Mesenteric fat pad (tissue), 1 donor: ENCODE results near the gene QRICH1. TPM values are rescaled to one million over a fixed set of nuclear protein-coding genes. Genes with fewer than 3 reads are reported as not detected.

Experiments used
- DNase-seq: peaks from one replicate; pipeline ENCODE4 v3.0.0-alpha.2; 2020; ENCODE audit warnings: low spot score
- total RNA-seq: library from RNA; stranded (reverse); fragmentation: NEBNext Ultra II Directional; extraction: Animal tissue kit (Norgen Biotek cat#: 25700); gene quantifications from one replicate; pipeline ENCODE4 v1.2.1, GENCODE V29; 2021
- donor health status: DM: yes; HTN: yes; CAD: no.

QRICH1 gene
- total RNA-seq, 1 donor from 2014 or later: 96.9 TPM

DNA sequence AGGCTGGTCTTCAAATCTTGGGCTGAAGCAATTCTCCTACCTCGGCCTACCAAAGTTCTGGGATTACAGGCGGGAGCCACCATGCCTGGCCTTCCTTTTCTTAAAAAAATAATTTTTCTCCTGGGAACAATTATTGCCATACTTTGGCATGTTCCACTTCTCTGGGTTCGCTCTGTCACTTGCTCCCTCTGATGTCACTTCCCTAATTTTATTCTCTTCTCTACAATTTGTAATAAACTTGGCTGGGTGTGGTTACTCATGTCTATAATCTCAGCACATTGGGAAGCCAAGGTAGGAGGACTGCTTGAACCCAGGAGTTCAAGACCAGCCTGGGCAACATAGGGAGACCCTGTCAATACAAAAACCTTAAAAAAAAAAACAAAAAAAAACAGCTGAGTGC, 58.6 kb downstream of the QRICH1 start:
- no peak for DNase-seq

DNA sequence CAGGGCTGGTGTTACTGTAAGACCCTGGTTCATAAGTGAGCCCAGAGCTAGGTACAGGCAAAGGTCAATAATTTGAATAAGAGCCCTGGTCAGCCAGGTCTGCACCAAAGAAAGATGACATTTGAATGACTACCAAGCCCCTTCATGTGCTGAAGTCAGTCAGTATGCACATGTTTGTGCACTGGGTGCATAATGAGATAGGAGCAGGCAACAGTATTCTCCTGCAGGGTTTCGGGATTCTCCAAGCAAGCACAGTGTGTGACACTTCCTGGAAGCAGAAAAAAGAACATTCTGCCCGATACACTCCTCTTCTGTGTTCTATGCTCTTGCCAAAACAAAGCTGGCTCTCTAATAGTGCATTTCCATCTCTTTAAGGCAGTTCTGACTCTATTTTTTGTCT, 59.2 kb downstream of the QRICH1 start:
- no peak for DNase-seq

DNA sequence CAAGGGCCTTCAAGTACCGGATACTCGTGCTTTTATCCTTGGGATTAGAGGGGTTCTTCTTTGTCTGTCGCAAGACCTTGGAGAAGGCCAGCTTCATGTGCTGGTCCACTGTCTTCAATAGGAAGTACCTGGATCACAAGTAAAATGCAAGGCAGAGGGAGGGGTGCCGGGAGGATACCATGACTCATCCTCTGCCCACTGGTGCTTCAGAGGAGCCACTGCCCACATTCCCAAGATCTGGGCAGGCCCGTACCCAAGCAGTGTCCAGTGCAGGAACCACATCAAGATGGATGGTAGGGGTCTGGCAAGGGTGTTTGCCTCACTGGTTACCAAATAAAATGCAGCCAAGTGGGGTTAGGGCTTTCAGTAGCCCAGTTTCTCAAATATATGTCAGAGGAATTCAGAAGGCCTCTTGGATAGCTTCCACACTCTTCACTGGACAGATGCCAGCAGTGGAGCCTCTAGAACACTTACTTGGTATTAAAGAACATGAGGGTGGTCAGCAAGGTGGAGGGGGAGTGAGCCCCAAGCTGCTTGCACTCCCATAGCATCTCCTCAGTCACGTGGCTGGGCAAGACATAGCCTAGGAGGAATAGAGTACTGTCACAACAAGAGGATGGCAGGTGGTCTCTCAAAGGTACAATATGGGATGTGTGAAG, 61.1 kb downstream of the QRICH1 start:
- DNase-seq: no peak

DNA sequence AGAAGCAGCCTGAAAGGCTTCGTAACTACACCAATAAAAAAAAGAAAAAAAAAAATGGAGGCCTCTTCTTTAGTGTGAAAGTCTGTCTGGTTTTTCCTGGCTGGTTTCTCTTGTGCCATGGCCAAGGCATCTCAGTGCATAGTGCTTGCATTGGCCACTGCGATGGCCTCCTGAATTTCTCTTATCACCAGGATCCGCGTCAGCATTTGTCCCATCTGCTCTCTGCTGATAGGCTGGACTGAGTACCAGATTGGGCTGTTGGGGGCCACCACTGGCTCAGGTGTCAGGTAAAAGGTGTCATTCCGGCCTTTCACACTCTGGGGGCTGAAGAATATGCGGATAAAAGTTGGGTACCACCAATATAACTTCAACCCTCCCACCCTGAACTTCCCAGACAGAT, 63.5 kb downstream of the QRICH1 start:
- DNase-seq: no peak

DNA sequence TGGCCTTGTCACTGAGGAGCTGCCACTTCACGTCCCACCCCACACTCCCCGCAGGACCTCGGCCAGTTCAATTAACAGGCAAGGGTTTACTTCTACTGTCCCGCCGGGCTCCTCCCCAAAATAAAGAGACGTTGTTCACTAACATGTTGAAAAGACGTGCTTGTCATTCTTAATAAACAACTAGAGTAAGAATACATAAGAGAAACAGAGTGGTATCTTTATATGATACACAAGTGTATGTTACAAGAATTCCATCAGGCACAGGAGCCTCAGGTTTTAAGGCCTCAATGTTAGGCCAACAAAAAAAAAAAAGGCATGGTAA, 64.3 kb downstream of the QRICH1 start:
- DNase-seq: no peak

DNA sequence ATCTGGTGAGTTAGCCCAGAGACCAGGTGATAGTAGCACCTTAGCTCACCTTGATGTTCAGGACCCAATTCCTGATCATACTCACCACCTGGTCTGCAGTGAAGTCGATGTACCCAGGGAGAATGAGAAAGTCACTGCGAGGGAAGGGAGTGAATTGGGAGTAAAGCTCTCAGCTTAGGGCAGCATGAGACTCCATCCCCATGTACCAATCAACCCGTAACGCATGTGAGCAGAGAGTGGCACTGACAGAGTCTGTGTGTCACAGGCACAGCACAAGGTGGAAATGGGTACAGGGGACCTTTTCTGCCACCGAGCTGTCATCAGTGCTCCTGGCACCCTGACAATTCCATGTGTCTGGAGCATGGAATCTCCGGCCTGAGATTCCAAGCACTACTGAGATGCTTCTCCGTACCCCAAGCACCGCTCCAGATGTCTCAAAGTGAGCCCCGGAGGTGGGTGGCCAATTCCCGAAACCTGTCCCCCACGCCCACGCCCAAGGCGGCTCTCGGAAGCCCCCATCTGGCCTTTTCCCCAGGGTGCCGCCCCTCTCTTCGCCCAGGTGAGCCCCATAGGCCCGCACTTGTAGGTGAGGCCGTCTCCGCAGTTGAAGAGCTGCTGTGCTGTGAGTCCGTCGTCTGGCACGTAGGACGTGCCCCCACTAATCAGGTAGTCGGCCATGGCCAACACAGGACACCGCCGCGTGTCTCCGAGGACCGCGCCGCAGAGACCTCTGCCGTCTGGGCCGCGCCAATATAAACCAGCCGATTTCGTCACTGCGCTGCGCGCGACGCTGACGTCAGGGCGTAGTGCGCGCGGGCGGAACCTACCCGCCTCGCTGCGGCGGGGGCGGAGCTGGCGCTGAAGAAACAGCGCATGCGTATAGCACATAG, 65.0 kb downstream of the QRICH1 start, which contains the start of gene IMPDH2:
IMPDH2 (minus strand) TSS at position 726 of the 890 bp plus-strand sequence; CDS start at position 678, 48 bp downstream.
- DNase-seq: peak; percentile 99

DNA sequence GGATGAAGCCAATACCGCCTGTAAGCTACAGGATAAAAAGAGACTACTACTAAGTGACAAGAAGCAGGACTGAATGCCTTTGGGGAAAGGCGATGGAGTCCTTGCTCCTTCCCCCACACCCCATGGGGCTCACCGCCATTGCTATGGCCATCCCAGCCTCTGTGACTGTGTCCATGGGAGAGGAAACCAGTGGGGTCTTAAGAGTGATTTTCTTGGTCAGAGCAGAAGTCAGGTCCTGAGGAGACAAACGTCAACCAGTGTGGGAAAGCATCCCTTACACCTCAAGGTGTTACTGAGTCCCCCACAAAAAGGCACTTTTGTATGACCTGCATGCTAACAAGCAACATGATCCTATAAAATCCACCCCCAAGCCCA, 65.6 kb downstream of the QRICH1 start:
- no peak for DNase-seq

DNA sequence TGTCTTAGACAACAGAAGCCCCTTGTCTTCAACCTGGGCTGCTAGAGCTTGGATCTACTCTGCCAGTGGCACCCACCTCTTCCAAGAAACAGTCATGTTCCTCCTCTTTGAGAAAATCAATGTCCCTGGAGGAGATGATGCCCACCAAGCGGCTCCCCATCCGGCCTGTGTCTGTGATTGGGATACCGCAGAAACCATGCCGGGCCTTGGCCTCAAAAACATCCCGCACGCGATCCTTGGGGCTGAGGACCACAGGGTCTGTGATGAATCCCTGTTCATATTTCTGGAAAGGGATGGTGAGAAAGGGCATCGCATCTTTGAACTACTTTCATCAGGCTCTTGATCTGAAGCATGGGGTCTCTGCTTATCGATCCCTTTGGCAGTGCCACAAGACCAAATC, 66.2 kb downstream of the QRICH1 start:
- DNase-seq: no peak

DNA sequence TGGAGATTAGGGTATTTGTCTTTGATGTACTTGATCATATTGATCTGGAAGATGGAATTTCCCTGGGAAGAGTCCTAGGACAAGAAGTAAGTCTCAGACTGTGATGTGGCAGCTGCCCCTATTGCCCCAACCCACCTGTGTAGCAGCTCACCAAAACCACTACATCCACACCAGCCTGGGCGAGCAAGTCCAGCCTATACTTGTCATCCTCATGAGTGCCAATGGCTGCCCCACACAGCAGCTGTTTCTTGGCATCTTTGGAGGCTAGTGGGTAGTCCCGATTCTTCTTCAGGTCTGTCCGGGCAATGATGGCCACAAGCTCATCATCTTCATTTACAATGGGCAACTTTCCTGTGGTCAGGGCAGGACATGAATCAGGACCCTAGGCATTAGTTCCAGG, 67.3 kb downstream of the QRICH1 start:
- no peak for DNase-seq

DNA sequence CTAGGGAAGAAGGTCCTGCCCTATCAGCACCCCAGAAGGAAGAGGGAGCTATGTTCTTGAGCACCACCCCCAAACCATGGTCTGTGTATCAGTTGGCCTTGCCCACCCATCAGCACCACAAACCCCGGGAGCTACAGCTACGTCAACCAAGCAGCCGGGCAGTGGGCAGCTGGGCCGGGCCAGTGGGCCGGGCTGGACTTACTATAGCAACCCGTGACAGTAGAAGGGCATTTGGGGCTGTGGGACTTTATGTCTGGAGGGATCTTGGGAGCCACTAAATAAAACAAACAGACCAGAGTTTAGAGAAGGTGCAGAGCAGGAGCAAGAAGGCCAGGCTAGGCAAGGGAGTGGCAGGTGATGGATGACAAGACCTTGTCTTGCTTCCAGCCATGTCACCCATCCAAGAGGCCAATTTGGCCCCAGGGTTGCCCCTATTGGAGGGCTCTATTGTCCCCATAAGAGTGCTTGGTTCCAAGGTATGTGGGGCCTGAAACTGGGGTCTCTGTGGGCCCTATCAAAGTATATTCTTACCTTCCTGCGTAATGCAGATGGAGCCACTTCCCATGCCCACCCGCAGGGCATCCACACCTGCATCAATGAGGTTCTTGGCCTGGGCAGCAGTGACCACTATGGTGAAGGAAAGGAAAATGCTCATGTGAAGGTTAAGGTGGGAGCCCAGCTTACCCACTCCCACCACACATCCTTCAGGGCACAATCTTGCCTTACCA, 67.9 kb downstream of the QRICH1 start:
- no peak for DNase-seq

DNA sequence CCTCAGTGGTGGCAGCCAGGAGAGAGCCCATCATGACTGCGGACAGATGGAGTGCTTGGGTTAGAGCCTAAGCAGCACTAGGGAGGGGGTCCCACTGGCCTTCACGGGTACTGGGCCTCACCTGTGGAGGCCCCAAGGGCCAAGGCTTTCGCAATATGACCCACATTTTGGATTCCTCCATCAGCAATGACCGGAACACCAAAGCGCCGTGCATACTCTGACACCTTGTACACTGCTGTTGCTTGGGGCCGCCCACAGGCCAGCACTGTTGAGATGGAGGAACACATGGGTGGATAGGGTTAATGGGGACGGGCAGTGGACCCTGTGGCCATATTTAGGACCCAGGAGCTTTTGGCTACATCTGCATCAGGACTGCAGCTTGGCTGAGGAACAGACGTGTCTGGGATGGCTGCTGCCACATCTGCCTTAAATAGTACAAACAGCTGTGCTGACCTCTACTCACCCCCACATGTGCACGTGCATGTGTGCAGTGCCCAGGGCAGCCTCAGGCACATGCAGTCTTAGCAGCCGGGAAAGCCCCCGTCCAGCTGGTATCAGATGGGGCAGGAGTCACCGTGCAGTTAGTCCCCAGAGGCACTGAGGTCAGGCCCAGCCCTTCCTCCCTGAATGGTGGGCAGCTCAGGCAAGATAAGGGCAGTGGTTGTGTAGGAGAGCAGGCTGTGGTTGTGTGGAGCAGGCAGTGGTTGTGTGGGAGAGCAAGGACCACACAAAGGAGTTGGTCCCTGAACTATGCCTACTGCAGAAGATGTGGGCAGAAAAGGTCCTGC, 68.7 kb downstream of the QRICH1 start:
- DNase-seq: no peak

DNA sequence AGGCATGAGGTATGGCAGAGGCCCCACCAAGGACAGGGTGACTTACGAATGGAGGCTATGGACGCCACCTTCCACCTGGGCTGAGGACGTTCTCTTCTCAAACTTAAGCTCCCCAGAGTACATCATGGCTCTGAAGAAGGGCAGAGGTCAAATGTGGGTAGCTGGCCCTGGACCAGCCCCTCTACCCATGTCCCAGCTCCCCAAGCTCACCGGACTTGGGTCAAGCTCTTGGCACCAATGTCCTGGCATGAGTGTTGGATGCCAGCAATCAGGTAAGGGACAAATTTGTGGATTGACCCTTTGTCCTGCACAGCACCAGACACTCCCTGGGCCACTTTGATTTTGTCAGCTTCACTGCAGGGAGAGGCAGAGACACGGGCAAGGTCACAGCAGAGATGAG, 69.4 kb downstream of the QRICH1 start:
- no peak for DNase-seq

DNA sequence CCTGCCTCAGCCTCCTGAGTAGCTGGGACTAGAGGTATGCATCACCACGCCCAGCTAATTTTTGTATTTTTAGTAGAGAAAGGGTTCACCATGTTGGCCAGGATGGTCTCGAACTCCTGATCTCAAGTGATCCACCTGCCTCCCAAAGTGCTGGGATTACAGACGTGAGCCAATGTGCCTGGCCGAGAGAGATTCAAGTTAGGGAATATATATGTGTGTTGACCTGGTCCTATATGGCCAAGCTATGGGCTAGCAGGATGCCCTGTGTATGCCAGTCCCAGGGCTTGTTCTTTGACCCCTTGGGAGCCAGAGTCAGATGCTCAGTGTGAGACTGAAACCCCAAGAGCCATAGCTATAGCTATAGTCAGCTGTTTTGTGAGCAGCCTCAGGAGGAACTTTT, 70.1 kb downstream of the QRICH1 start:
- no peak for DNase-seq

DNA sequence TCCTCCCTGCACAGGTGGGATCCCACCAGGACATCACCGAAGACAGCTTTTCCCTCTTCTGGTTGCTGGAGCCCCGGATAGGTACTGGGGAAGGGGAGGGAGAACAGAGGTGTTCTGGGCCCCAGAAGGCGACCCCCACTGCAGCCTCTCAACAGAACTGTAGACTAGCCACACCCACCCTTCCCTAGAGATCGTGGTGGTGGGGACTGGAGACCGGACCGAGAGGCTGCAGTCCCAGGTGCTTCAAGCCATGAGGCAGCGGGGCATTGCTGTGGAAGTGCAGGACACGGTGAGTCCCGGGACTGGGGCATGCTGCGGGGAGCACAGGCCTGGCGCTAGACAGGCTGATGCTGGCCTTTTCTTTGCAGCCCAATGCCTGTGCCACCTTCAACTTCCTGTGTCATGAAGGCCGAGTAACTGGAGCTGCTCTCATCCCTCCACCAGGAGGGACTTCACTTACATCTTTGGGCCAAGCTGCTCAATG, 71.1 kb downstream of the QRICH1 start:
- no peak for DNase-seq

DNA sequence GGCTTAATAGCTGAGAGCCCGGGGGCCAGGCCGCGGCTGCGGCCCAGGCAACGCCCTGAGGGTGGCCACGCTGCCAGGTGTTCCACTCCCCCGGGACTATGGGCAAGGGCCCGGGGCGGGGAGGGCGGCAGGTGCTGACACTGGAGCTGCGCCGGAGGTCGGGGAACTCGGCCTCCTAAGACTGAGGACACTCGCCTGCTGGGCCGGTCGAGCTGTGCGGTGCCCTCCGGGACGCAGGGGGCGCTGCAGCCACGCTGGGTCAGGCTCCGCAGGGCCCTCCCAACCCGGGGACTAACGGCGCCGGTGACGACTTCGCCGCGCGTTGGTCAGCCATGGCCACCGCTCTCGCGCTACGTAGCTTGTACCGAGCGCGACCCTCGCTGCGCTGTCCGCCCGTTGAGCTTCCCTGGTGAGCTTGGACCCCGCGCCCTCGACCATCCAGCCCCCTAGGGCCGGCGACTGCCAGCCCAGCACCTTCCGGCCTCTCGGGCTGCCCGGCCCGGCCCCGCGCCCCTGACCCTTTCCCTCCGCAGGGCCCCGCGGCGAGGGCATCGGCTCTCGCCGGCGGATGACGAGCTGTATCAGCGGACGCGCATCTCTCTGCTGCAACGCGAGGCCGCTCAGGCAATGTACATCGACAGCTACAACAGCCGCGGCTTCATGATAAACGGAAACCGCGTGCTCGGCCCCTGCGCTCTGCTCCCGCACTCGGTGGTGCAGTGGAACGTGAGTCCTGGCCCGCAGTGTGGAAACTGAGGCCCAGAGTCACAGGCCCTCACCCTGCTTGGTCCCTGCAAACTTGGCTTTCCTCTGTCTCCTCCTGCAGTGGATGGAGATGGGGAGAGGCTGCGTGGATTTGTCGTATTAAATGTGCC, 71.8 kb downstream of the QRICH1 start, which contains the start of gene NDUFAF3:
NDUFAF3 (plus strand) TSS at position 309 of the 875 bp plus-strand sequence; CDS start at position 333, 24 bp downstream.
- peak; percentile 99 for DNase-seq

DNA sequence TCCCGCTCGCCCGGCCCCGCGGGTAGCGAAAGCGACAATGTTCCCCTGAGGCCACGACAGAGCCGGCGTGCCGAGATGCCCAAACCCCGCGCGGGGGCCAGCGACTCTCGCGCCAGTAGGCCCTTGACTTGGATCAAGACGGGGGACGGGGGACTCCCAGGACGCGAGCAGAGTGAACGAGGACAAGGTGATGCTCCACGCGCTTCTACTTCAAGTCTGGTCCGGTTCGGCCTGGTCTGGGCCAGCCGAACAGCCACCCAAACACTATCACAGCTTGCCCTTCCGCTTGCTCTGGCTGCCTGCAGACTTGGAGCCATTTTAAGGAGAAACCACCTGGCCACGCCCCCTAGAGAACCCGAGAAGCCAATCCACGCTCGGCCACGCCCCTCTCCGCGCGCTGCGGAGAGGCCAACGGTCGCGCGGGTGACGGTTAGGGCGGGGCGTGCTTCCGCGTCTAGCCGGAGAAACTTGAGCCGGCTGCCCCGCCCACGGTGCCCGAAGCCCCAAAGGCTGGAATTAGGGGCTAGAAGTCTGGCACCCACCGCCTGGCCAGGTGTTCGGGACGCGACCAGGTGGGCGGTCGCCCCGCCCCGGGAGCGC, 72.6 kb downstream of the QRICH1 start:
- peak; percentile 99 for DNase-seq

DNA sequence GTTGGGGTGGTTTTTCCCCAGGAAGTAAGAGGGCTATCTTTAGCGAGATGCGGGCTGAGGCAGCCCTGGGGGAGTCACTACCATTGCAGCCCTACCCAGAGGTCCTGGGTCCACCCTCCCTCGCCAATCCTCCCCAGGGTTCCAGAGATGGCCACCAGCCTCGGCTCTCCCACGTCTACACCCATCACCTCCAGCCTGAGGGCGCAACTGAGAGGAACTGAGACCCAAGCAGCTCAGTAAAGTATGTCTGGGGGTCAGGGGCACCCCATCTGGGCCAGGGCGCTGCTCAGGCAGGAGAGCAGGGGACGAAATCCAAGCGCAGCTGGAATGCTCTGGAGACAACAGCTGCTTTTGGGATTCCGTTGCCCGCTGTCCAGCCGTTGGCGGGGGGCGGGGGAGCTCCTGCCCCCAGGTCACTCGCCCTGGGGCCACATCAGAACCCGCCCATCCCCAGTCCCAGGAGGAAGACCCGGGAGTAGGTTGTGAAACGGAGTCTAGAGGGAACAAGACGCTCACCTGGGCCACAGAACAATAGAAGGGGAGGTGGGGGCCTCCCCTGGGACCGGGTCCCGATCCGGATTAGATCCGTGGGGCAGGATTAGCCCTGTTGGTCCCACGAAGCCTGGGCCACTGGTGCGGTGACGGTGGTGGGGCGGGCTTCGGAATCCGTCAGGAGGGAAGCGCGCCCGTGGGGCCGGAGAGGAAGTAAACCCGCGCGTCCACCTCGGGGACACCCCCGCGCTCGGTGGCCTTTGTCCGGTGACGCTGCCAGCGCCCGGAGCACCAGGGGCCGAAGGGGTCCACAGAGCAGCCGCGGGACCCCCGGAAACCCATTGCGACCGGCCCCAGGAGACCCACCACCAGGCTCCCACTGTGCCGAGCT, 73.3 kb downstream of the QRICH1 start:
- no peak for DNase-seq

DNA sequence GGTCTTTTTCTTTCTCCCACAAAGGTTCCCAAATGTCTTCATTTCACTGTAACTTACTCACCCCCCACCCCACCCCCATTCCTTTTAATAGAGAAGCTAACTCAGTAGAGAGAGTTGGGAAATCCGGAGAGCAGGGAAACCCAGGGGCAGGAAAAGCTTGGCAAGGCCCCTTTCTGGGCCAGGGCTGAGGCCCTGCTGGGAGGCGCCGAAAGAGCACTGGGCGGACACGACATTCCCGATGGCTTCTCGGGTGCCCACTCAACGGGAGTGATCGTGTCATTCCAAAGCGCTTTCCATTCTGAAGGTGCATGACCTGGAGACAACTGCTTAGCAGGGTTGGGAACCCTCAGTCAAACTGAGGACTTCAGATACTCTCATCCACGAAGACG, 73.9 kb downstream of the QRICH1 start:
- DNase-seq: no peak

DNA sequence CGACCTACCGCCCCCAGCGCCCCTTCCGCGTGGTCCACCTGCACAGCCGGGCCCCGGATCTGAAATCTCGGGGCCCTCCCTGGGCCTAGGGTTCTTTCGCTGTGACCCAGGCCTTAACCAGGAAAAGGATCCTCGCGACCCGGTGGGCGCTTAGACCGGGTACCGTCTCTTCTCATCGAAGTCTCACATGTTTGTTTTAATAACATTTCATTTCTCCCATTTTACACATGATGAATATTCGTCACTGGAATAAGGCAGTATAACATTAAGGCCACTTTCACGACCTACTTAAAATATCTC, 75.2 kb downstream of the QRICH1 start:
- no peak for DNase-seq
